ENCODE data around the gene ISOC1.

ISOC1 gene

DNA sequence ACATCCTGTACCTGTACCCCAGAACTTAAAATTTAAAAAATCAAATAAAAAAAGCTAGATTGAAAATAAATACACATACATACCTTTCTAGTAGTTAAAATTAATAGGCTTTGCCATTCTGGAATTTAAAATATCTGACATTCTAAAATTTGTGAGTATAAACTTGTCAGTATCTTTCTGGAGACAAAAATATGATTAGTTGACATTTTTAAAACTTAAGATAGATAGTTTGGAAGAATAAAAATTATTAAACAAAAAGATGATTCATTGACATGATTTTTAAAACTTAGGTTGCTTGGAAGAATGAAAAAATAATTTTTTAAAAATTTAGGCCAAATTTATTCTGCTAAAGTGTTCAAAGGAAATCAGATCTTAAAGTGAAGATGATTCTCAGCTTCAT is 43.1 kb downstream of the ISOC1 start:
- no peak for DNase-seq

DNA sequence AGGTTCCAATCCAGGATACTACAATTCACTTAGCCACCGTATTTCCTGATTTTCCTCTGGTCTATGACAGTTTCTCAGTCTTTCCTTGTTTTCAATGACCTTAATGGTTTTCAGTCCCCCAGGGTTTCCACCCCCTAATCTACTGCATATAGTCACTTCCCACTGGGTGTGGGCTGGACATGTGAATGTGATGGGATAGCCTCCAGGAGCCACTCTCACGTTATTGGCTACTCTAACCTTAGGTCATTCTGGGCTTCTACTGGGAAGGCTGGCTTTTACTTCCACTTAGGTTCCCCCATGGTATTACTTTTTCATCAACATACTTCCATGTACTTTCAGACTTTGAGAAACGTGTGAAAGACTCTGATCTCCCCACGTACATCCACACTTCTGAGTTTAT is 46.5 kb downstream of the ISOC1 start:
- DNase-seq: no peak

DNA sequence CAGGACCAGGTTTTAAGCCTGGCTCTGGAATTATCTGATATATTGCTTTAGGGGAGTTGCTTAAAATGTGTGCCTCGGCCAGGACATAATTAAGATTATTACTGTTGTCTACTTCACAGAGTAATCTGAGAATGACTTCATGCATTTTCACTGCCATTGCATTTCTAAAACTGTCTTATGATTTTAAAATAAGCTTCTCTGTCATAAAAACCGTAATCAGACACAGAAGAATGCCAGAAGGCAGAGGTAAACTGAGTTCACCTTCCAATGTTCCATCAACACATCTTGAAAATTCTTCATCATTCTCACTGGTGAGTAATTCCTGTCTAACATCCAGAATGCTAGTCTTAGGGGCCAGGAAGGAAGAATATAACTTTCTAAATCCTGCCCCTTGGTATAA is 47.1 kb downstream of the ISOC1 start:
- no peak for DNase-seq

DNA sequence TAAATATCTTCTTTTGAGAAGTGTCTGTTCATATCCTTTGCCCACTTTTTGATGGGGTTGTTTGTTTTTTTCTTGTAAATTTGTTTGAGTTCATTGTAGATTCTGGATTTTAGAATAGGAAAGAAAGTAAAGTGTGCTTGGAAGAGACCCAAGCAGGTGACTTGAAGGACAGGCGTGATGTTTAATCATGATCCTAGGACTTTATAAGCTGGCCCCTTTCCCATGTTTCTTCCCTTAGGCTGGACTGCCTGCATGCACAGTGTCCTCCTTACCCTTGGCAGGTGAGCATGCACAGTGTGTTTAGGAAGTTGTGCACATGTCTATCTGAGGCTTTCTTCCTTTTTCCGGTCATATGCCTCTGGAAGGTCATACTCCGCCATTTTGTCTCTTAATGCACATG is 61.3 kb downstream of the ISOC1 start:
- DNase-seq: no peak

DNA sequence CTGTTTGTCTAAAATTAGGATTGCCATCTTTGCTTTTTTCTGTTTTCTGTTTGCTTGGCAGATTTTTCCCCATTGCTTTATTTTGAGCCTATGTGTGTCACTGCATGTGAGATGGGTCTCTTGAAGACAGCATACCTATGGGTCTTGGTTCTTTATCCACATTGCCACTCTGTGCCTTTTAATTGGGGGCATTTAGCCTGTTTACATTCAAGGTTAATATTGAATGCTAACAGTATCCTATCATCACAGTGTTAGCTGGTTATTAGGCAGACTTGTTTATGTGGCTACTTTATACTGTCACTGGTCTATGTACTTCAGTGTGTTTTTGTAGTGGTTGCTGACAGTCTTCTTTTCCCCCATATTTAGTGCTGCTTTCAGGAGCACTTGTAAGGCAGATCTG is 67.3 kb downstream of the ISOC1 start:
- DNase-seq: no peak

Data from stimulated activated naive CD4-positive, alpha-beta T cell treated with Interleukin-2 at 50 U/mL for 16 hours (primary cell).